Gastrocnemius medialis (tissue), 4 donors: ENCODE measurements around the gene COL23A1. TPM values are rescaled to one million over a fixed set of nuclear protein-coding genes. Genes with fewer than 3 reads are reported as not detected.

Source experiments
- ATAC-seq, 2 donors: fragments of 150-250 bp; one replicate each; pipeline ENCODE4 v1.9.1; 2016
- DNase-seq, 2 donors: peaks; one replicate each; pipeline ENCODE4 v3.0.0-alpha.2; 2019
- H3K27ac ChIP-seq, 4 donors: fragments of 200-600 bp; sonication (generic); 1 replicate in 1 of 4; 2 replicates in 3 of 4; pipeline ENCODE4 v1.5.1; 2016 to 2018; ENCODE audit warnings: mild to moderate bottlenecking in 2 of 4, moderate library complexity in 1 of 4
- H3K27me3 ChIP-seq, 3 donors: fragments of 200-600 bp; sonication (generic) in 2 of 3; 1 replicate in 1 of 3; 2 replicates in 2 of 3; pipeline versions ENCODE4 v1.5.1 to v1.6.0; 2016 to 2019; ENCODE audit warnings: mild to moderate bottlenecking in 1 of 3, moderate library complexity in 1 of 3
- H3K36me3 ChIP-seq, 2 donors: fragments of 200-600 bp; sonication (generic) in 1 of 2; one replicate each; pipeline ENCODE4 v1.5.1; 2017 to 2018
- H3K4me1 ChIP-seq, 2 donors: fragments of 200-600 bp; sonication (generic) in 1 of 2; one replicate each; pipeline ENCODE4 v1.5.1; 2016 to 2017; ENCODE audit warnings: mild to moderate bottlenecking in 2 of 2
- H3K4me3 ChIP-seq, 4 donors: fragments of 200-600 bp; sonication (generic) in 3 of 4; 1 replicate in 1 of 4; 2 replicates in 3 of 4; pipeline ENCODE4 v1.5.1; 2016 to 2019; ENCODE audit warnings: mild to moderate bottlenecking in 2 of 4
- H3K9me3 ChIP-seq, 3 donors: fragments of 200-600 bp; sonication (generic) in 2 of 3; 1 replicate in 1 of 3; 2 replicates in 2 of 3; pipeline ENCODE4 v1.5.1; 2016 to 2019
- POLR2A ChIP-seq, 2 donors: fragments of 450-650 bp; IDR thresholded peaks; one replicate each; pipeline ENCODE4 v1.6.1; 2017; ENCODE audit warnings: antibody characterized with exemption in 2 of 2, mild to moderate bottlenecking in 2 of 2, moderate library complexity in 2 of 2
- in situ Hi-C, 4 donors: fragments of 200-750 bp; cut with MboI; loops; one replicate each; pipeline versions ENCODE4 v1.15.0 to v1.8.0; 2017; ENCODE audit warnings: low sequenced_read_pairs in 4 of 4
- intact Hi-C: fragments of 100-400 bp; cut with DNase I; formaldehyde crosslinking; loops from one replicate; pipeline ENCODE4 v1.15.1; 2023; ENCODE audit warnings: low total_unique reads
- total RNA-seq, 4 donors: library from RNA; depleted of rRNA; stranded (reverse); fragments of >200 nt; gene quantifications; one replicate each; pipeline versions ENCODE4 v1.1.0 to v1.2.3, GENCODE V29; 2016
- TF ChIP-seq, protein P1 (sequence below), 5 experiments: fragments of 450-650 bp in 3 of 5; fragments of 200-600 bp in 2 of 5; sonication (generic) in 2 of 5; IDR thresholded peaks in 4 of 5; conservative IDR thresholded peaks in 1 of 5; 1 replicate in 4 of 5; 2 replicates in 1 of 5; pipeline ENCODE4 v1.5.1; 2016 to 2019; ENCODE audit warnings: antibody characterized with exemption in 5 of 5, mild to moderate bottlenecking in 3 of 5, moderate library complexity in 3 of 5

COL23A1 gene
- total RNA-seq, 4 donors from 2014 or later: 0.62 to 1.1 (median 0.97) TPM; not detected in 1

DNA sequence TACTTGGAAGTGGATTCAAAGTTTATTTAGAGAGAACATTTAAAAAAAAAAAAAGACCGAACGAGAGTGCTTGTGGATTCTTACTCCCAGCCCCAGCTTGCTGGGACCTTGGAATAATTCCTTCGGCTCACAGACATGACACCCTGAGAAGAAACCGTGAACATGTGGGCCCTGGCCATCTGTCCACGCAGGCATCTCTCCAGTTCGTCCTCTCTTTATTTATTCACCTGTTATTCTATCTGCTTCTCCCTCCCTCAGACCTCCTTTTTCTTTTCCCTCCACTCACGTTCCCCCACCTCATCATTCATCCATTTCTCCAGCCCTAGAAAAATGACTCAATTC lies 263.8 kb downstream of the COL23A1 start:
- intact Hi-C loops: loop anchor here (5.0 kb wide), 1 partner anchor 226 kb away; no protein-coding TSS in a partner anchor
- peaks cover 14 to 17% of the 10 kb centered on the region in 2 donors for H3K4me1 ChIP-seq
- H3K36me3 ChIP-seq: no peaks in the 10 kb centered on the region
- H3K27ac ChIP-seq: peak overlapping the region in 2 of 4 donors; percentile 52 to 63
- DNase-seq: peak in 1 of 2 donors; percentile 45
- ATAC-seq: peak; percentile 22 to 55
- TF ChIP-seq, protein P1, sequence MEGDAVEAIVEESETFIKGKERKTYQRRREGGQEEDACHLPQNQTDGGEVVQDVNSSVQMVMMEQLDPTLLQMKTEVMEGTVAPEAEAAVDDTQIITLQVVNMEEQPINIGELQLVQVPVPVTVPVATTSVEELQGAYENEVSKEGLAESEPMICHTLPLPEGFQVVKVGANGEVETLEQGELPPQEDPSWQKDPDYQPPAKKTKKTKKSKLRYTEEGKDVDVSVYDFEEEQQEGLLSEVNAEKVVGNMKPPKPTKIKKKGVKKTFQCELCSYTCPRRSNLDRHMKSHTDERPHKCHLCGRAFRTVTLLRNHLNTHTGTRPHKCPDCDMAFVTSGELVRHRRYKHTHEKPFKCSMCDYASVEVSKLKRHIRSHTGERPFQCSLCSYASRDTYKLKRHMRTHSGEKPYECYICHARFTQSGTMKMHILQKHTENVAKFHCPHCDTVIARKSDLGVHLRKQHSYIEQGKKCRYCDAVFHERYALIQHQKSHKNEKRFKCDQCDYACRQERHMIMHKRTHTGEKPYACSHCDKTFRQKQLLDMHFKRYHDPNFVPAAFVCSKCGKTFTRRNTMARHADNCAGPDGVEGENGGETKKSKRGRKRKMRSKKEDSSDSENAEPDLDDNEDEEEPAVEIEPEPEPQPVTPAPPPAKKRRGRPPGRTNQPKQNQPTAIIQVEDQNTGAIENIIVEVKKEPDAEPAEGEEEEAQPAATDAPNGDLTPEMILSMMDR (IDR thresholded peaks at IDR 0.05 in 4 of 5, conservative IDR thresholded peaks at IDR 0.05 in 1 of 5): no peak
- no peak for TF ChIP-seq POLR2A (IDR thresholded peaks at IDR 0.05)
- H3K4me3 ChIP-seq: no peak overlapping the region
- H3K9me3 ChIP-seq: no peaks in the 10 kb centered on the region
- in situ Hi-C loops: no loop called here
- no peaks in the 10 kb centered on the region for H3K27me3 ChIP-seq

DNA sequence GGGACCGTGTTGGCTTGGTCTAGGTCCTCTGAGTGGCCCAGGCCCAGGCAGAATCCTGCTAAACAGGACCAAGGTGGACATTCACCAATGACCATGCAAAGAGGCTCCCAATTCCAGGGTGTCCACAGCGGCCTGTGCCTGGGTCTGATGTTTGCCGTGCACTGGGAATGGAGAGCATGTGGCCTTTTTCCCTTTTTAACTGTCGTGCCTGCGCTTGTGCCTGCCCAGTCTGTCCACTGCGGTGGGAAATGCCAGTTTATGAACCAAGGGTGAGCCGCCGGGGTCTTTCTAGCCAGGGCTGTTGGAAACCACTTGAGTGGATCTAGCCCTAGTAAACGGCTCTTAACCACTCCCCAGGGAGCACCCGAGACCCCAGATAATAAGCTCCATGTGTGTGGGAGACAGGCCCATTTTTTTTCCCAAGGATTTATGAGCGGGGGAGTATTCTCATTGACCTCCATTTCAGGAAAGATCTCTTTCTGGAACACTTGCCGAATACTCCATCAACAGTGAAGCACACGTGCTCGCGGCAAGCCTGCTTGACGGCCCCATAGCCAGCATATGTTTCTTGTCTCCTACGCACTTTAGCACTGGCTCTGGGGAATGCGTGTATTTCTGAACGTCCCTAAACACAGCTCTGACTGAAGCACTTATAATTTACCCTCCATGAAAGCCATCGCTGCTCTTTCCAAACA lies 264.4 kb downstream of the COL23A1 start:
- Histone ChIP-seq H3K4me3 (no peak overlapping the region), H3K9me3 (no peaks in the 10 kb centered on the region), H3K4me1 (peaks cover 9 to 12% of the 10 kb centered on the region in 2 donors), H3K27me3 (no peaks in the 10 kb centered on the region), H3K27ac (peak overlapping the region; percentile 5 to 63 (median 50)), H3K36me3 (no peaks in the 10 kb centered on the region)
- in situ Hi-C loops: no loop called here
- no peak for DNase-seq
- no peak for TF ChIP-seq POLR2A (IDR thresholded peaks at IDR 0.05)
- TF ChIP-seq, protein P1 (IDR thresholded peaks at IDR 0.05 in 4 of 5, conservative IDR thresholded peaks at IDR 0.05 in 1 of 5): no peak
- intact Hi-C loops: loop anchor here (5.0 kb wide), 1 partner anchor 226 kb away; no protein-coding TSS in a partner anchor
- ATAC-seq: peak; percentile 26 to 41

DNA sequence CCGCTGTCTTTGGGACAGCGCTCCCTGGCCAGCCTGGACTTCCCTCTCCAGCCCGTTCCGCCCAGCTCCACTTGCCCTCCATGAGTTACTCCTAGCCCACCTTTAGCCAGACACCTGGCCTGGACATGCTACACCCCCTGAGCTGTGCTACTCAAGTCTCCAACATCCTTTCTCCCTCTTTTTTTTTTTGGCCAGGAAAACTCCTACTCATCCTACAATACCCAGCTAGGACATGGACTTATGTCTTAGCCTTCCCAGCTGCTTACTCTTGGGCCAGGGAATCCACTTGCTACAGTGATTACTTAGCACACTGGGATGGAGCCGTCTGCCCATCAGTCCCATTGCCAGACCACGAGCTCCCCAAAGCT lies 264.9 kb downstream of the COL23A1 start:
- Histone ChIP-seq H3K27me3 (no peaks in the 10 kb centered on the region), H3K27ac (peak overlapping the region; percentile 5 to 63 (median 50)), H3K4me1 (peaks cover 4 to 7% of the 10 kb centered on the region in 2 donors), H3K4me3 (no peak overlapping the region), H3K36me3 (no peaks in the 10 kb centered on the region), H3K9me3 (no peaks in the 10 kb centered on the region)
- intact Hi-C loops (loop anchor here (5.0 kb wide), 1 partner anchor 227 kb away; no protein-coding TSS in a partner anchor), in situ Hi-C loops (no loop called here)
- ATAC-seq (no peak), DNase-seq (no peak)
- TF ChIP-seq, protein P1 (IDR thresholded peaks at IDR 0.05 in 4 of 5, conservative IDR thresholded peaks at IDR 0.05 in 1 of 5): no peak
- TF ChIP-seq POLR2A (IDR thresholded peaks at IDR 0.05): no peak

DNA sequence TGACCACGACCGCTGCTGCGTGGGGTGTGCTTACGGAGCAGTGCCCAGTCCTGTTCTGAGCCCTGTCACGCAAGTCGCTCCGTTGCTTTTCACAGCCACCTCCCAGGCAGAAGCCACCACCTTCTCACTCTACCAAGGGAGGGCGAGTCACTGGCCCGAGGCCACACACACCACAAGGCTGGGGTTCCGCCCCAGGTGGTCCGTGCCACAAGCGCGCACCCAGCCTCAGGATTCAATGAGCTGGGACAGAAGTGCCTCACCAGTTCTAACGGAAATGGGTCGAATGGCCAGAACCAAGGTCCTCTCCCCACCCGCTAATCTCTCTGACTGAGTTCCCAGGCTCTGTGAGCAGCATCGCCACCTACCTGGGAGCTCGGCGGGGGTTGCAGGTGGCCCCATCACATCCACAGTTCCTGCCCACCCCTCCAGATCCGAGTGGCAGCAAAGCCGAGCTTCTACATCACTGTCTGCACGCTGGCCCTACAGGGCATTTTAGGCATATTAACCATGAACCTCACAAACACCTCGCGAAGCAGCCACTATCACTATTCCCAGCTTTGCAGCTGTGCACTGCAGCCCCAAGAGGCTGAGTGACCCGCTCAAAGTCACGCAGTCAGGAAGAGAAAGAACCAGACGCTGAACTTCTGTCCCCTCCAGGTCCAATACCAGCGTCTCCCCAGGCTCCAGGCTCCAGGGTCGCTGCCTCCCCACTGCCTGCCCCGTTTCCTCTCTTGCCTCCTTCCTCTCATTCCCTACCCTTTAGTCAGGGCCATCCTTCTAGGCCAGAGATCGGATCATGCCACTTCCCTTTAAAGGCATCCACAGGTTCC lies 265.5 kb downstream of the COL23A1 start:
- ATAC-seq (no peak), DNase-seq (no peak)
- H3K27ac ChIP-seq: peak overlapping the region in 1 of 4 donors; percentile 63
- intact Hi-C loops (loop anchor here (5.0 kb wide), 1 partner anchor 228 kb away; no protein-coding TSS in a partner anchor), in situ Hi-C loops (no loop called here)
- H3K4me1 ChIP-seq: peaks cover 4 to 5% of the 10 kb centered on the region in 2 donors
- no peak for TF ChIP-seq POLR2A (IDR thresholded peaks at IDR 0.05)
- TF ChIP-seq, protein P1 (IDR thresholded peaks at IDR 0.05 in 4 of 5, conservative IDR thresholded peaks at IDR 0.05 in 1 of 5): no peak
- no peaks in the 10 kb centered on the region for H3K27me3 ChIP-seq
- no peaks in the 10 kb centered on the region for H3K36me3 ChIP-seq
- H3K4me3 ChIP-seq: no peak overlapping the region
- H3K9me3 ChIP-seq: no peaks in the 10 kb centered on the region
